GM21717 (cell line): Measurements from ENCODE around the gene ST6GALNAC3.

Experiments
- ATAC-seq: cut with Tn5 transposase; IDR thresholded peaks from one replicate; pipeline ENCODE4 v1.9.1; 2021; ENCODE audit warnings: mild to moderate bottlenecking, moderate library complexity; ENCODE audit not compliant: unreplicated experiment

ST6GALNAC3 gene

DNA sequence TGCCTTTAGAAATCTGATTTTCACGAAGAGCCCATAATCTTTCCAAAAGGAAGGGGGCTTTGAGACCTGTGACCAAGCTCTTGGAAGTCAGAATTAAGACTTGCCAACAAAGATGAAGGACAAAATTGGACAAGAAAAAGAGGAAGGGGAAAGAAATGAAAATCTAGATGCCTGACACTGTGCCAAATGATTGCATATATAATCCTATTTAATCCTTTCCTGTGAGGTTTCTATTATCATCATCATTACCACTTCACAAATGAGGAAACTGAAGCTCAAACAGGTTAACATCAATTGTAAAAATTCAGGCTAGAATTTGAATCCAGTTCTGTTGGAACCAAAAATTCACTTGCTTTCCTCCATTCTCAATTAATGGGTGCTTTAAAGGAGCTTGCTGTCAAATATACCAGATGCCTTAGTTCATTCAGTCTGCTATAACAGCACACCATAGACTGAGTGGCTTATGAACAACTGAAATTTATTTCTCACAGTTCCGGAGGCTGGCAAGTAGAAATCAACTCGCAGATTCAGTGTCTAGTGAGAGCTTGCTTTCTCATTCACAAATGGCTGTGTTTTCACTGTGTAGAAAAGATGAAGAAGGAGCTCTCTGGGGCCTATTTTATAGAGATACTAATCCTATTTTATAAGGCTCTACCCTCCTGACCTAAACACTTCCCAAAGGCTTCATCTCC is 595.2 kb downstream of the ST6GALNAC3 start:
- no peak for ATAC-seq

GRCh38 chr1:76674689-76675210 is 600.2 kb downstream of the ST6GALNAC3 start:
- no peak for ATAC-seq

GRCh38 chr1:76677416-76678405 is 603.2 kb downstream of the ST6GALNAC3 start:
- ATAC-seq: no peak

DNA sequence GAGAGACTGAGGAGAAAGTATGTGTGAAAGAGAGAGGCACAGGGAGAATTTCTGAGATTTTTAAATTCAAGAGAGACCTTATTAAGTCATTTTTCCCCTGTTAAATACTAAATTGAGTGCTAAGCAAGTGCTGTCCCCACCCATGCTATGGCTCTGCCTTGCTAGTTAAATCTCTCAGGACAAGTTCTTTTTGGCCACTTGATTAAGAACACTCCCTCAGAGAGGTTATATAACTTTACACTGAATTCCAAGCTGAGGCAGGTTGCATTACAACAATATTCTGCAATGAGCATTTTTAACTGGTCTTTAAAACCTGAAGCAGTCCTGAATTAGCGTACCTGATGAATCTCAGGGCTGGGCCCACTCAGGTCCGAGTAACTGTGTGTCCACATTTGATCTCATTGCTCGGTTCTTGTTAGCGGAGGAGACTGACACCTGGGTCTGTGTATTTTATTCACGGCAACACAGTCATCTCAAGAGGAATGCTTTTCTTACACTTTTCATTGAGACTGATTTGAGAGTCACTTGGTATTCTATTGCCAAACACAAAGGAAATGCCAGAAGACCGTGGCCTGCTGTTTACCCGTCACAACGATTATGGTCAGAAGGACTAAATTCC is 605.1 kb downstream of the ST6GALNAC3 start:
- ATAC-seq: no peak

GRCh38 chr1:76680651-76681050 is 606.1 kb downstream of the ST6GALNAC3 start:
- no peak for ATAC-seq

DNA sequence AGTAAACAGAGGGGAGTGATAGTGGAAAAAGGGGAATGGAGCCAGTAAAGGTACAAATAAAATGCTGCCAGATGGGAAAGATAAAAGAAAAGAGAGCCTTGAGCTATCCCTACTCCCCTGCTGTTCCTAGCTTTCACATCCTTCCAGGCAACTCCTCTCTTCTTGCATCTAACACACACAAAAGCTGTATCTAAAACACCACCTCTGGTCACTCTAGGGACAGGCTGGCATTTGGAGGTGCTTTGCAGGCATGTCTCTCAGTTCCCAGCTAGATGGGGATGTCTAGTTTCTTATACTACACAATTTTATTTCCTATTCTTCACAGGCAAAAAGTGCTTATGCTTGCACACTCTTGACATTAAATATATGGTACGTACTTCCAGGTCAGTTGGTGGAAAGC is 607.6 kb downstream of the ST6GALNAC3 start:
- no peak for ATAC-seq
